Peyer's patch (tissue), 4 donors: ENCODE measurements around the gene LMLN. TPM values are rescaled to one million over a fixed set of nuclear protein-coding genes. Genes with fewer than 3 reads are reported as not detected.

Experiments
- DNase-seq, 3 donors: peaks; one replicate each; pipeline ENCODE4 v3.0.0-alpha.2; 2017 to 2019
- H3K27ac ChIP-seq, 4 donors: fragments of 200-600 bp; sonication (generic); one replicate each; pipeline ENCODE4 v1.5.1; 2016 to 2019
- H3K27me3 ChIP-seq, 2 donors: fragments of 200-600 bp; sonication (generic); one replicate each; pipeline ENCODE4 v1.5.1; 2019
- H3K36me3 ChIP-seq, 3 donors: fragments of 200-600 bp; sonication (generic); one replicate each; pipeline ENCODE4 v1.5.1; 2016 to 2019
- H3K4me1 ChIP-seq, 4 donors: fragments of 200-600 bp; sonication (generic); one replicate each; pipeline ENCODE4 v1.5.1; 2016 to 2019
- H3K4me3 ChIP-seq, 4 donors: fragments of 200-600 bp; sonication (generic); 1 replicate in 3 of 4; 2 replicates in 1 of 4; pipeline ENCODE4 v1.5.1; 2016 to 2019; ENCODE audit warnings: mild to moderate bottlenecking in 1 of 4
- H3K9me3 ChIP-seq, 4 donors: fragments of 200-600 bp; sonication (generic); one replicate each; pipeline ENCODE4 v1.5.1; 2016 to 2019; ENCODE audit warnings: mild to moderate bottlenecking in 1 of 4
- CTCF ChIP-seq, 6 experiments: fragments of 450-650 bp in 4 of 6; fragments of 200-600 bp in 2 of 6; sonication (generic) in 1 of 6; IDR thresholded peaks; one replicate each; pipeline ENCODE4 v1.5.1; 2017 to 2019; ENCODE audit warnings: antibody characterized with exemption in 6 of 6, mild to moderate bottlenecking in 3 of 6, moderate library complexity in 1 of 6
- POLR2A ChIP-seq, 2 donors: fragments of 450-650 bp; IDR thresholded peaks; one replicate each; pipeline ENCODE4 v1.5.1; 2017; ENCODE audit warnings: antibody characterized with exemption in 2 of 2, mild to moderate bottlenecking in 2 of 2, moderate library complexity in 2 of 2
- small RNA-seq, 2 donors: library from RNA; depleted of rRNA; stranded (forward); fragments of <200 nt; gene quantifications; one replicate each; pipeline ENCODE3, GENCODE V24; 2016
- total RNA-seq, 4 donors: library from RNA; depleted of rRNA; stranded (reverse); fragments of >200 nt; gene quantifications; one replicate each; pipeline ENCODE4 v1.1.0, GENCODE V29; 2016

LMLN gene
- total RNA-seq, 4 donors from 2014 or later = 0.83 to 6.2 (median 4.2) TPM

- DNase-seq = no peak
- Histone ChIP-seq H3K27ac (no peak overlapping the region), H3K4me3 (no peak overlapping the region), H3K9me3 (no peaks in the 10 kb centered on the region), H3K27me3 (no peaks in the 10 kb centered on the region), H3K4me1 (no peaks in the 10 kb centered on the region), H3K36me3 (no peaks in the 10 kb centered on the region)
- TF ChIP-seq POLR2A (IDR thresholded peaks at IDR 0.05) (no peak), CTCF (IDR thresholded peaks at IDR 0.05) (no peak)
These were observed 133.2 kb downstream of the LMLN start for GRCh38 chr3:198093112-198093679.

Small RNA genes lying within 50 kb of the gene (small RNA-seq; reads per million reads assigned to genes)
- 0 reads per million in 2 donors for gene RNU6-621P
- gene RNU6-821P = 0 reads per million in 2 donors

Other genes starting within 250 kb of the LMLN start
- gene RUBCN, start 223.3 kb upstream of the LMLN start, total RNA-seq = 100 to 1,000 TPM in 1 of 4 donors, 10 to 100 TPM in 3; 45.4 to 113 (median 48.2) TPM
- gene FYTTD1, start 210.3 kb upstream of the LMLN start, total RNA-seq = 10 to 100 TPM; 15.4 to 62.7 (median 27.4) TPM
- 10 to 100 TPM; 31.2 to 90.0 (median 41.7) TPM for gene LRCH3, start 169.0 kb upstream of the LMLN start, total RNA-seq
- gene RPL35A, start 10.0 kb upstream of the LMLN start, total RNA-seq = 100 to 1,000 TPM; 180 to 519 (median 209) TPM